ENCODE data around the gene GIT2.

The GIT2 gene

GRCh38 chr12:110004598-110004997 is 8.4 kb upstream of the GIT2 start (continued):
- TF ChIP-seq, protein P1, sequence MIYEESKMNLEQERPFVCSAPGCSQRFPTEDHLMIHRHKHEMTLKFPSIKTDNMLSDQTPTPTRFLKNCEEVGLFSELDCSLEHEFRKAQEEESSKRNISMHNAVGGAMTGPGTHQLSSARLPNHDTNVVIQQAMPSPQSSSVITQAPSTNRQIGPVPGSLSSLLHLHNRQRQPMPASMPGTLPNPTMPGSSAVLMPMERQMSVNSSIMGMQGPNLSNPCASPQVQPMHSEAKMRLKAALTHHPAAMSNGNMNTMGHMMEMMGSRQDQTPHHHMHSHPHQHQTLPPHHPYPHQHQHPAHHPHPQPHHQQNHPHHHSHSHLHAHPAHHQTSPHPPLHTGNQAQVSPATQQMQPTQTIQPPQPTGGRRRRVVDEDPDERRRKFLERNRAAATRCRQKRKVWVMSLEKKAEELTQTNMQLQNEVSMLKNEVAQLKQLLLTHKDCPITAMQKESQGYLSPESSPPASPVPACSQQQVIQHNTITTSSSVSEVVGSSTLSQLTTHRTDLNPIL (CRISPR knock-in tag; IDR thresholded peaks at IDR 0.05; ENCODE audit: low read depth): no peak

DNA sequence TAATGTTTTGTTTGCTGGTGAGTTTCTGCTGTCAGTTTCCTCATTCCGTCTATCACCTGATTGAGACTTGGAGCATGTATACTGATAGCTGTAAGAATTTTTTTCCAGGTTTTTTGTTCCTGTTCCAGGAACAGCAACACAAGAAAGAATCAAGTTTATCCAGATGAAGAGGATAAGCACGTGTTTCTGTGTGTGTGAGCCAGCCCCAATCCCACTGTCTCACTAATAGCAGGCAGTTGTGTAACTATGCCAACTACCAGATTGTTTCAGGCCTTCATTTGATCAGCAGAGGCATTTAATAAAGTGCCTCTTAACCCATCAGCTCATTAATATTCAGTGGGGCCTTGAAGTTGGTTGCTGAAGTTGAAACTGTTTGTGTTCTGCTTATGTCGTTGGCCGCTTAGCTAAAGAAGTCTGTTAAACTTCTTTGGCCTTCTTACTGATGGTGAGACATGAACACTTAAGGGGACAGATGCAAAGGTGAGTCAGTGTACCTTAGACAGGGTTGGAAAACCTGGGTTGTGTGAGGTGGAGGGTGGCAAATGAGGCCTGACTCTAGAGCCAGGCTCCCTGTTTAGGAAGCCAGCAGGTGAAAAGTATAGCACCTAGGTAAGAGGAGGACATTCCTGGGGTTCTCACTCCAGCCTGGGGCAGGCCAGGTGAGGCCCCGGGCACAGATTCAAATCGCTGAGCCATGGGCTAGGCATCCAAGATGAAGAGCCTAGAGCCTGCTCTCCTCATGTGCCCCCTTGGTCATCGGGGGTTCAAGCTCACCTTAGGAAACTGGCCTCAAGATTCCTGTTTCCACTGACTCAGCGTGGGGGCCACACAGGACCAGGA is 6.7 kb upstream of the GIT2 start:
- no peak for TF ChIP-seq GLIS3 (CRISPR knock-in tag; IDR thresholded peaks at IDR 0.05)
- TF ChIP-seq ARNTL (CRISPR knock-in tag; IDR thresholded peaks at IDR 0.05; ENCODE audit: borderline replicate concordance, low read depth): no peak
- TF ChIP-seq, protein P2, sequence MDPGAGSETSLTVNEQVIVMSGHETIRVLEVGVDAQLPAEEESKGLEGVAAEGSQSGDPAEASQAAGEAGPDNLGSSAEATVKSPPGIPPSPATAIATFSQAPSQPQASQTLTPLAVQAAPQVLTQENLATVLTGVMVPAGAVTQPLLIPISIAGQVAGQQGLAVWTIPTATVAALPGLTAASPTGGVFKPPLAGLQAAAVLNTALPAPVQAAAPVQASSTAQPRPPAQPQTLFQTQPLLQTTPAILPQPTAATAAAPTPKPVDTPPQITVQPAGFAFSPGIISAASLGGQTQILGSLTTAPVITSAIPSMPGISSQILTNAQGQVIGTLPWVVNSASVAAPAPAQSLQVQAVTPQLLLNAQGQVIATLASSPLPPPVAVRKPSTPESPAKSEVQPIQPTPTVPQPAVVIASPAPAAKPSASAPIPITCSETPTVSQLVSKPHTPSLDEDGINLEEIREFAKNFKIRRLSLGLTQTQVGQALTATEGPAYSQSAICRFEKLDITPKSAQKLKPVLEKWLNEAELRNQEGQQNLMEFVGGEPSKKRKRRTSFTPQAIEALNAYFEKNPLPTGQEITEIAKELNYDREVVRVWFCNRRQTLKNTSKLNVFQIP (CRISPR knock-in tag; IDR thresholded peaks at IDR 0.05; ENCODE audit: borderline replicate concordance, low read depth): no peak
- TF ChIP-seq ZFP3 (CRISPR knock-in tag; IDR thresholded peaks at IDR 0.05): no peak
- TF ChIP-seq ZC3H10 (CRISPR knock-in tag; IDR thresholded peaks at IDR 0.05): no peak
- TF ChIP-seq, protein P3, sequence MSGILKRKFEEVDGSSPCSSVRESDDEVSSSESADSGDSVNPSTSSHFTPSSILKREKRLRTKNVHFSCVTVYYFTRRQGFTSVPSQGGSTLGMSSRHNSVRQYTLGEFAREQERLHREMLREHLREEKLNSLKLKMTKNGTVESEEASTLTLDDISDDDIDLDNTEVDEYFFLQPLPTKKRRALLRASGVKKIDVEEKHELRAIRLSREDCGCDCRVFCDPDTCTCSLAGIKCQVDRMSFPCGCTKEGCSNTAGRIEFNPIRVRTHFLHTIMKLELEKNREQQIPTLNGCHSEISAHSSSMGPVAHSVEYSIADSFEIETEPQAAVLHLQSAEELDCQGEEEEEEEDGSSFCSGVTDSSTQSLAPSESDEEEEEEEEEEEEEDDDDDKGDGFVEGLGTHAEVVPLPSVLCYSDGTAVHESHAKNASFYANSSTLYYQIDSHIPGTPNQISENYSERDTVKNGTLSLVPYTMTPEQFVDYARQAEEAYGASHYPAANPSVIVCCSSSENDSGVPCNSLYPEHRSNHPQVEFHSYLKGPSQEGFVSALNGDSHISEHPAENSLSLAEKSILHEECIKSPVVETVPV (CRISPR knock-in tag; IDR thresholded peaks at IDR 0.05): no peak
- TF ChIP-seq ZFP30 (CRISPR knock-in tag; IDR thresholded peaks at IDR 0.05): no peak
- TF ChIP-seq ZNF70 (CRISPR knock-in tag; IDR thresholded peaks at IDR 0.05): no peak
- no peak for ATAC-seq

DNA sequence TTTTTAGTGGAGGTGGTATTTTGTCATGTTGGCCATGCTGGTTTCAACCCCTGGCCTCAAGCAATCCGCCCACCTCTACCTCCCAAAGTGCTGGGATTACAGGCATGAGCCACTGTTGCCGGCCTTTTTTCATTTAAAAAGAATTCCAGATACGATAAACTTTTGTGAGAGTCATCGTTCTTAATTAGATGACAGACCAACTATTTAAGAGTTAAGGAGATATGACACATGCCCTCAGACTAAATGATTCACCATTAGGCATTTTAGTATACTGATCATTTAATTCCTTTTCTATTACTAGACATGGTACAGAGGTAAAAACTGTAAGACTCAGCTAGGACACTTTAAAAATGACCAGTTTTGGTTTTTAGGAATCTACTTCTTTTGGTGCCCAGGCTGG is 5.4 kb upstream of the GIT2 start:
- no peak for TF ChIP-seq TSHZ2 (CRISPR knock-in tag; IDR thresholded peaks at IDR 0.05)
- TF ChIP-seq BACH2 (CRISPR knock-in tag; IDR thresholded peaks at IDR 0.05; ENCODE audit: borderline replicate concordance): no peak
- TF ChIP-seq ARNTL (CRISPR knock-in tag; IDR thresholded peaks at IDR 0.05; ENCODE audit: borderline replicate concordance, low read depth): no peak
- no peak for TF ChIP-seq ZC3H10 (CRISPR knock-in tag; IDR thresholded peaks at IDR 0.05)
- TF ChIP-seq ZFP3 (CRISPR knock-in tag; IDR thresholded peaks at IDR 0.05): no peak
- TF ChIP-seq ZNF70 (CRISPR knock-in tag; IDR thresholded peaks at IDR 0.05): no peak
- TF ChIP-seq OSR1 (CRISPR knock-in tag; IDR thresholded peaks at IDR 0.05): no peak
- TF ChIP-seq ISL1 (CRISPR knock-in tag; IDR thresholded peaks at IDR 0.05): peak; percentile 76; the same call in 1 of the 2 replicates
- TF ChIP-seq, protein P1 (CRISPR knock-in tag; IDR thresholded peaks at IDR 0.05; ENCODE audit: low read depth): peak; percentile 36; the same call in 1 of the 2 replicates
- no peak for TF ChIP-seq PPARA (CRISPR knock-in tag; IDR thresholded peaks at IDR 0.05; ENCODE audit: borderline replicate concordance)
- ATAC-seq: peak; percentile 63

- ATAC-seq: peak; percentile 3; the same call in 2 of the 3 replicates
- no peak for TF ChIP-seq BACH2 (CRISPR knock-in tag; IDR thresholded peaks at IDR 0.05; ENCODE audit: borderline replicate concordance)
- TF ChIP-seq ZNF565 (CRISPR knock-in tag; conservative IDR thresholded peaks at IDR 0.05; ENCODE audit: low read depth): no peak
- no peak for TF ChIP-seq PPARA (CRISPR knock-in tag; IDR thresholded peaks at IDR 0.05; ENCODE audit: borderline replicate concordance)
- TF ChIP-seq ZFP30 (CRISPR knock-in tag; IDR thresholded peaks at IDR 0.05): no peak
Measured at GRCh38 chr12:109999983-110000505, 3.9 kb upstream of the GIT2 start.

GRCh38 chr12:109999649-109999971 is 3.4 kb upstream of the GIT2 start:
- TF ChIP-seq CSDC2 (CRISPR knock-in tag; IDR thresholded peaks at IDR 0.05) (no peak), ZNF70 (CRISPR knock-in tag; IDR thresholded peaks at IDR 0.05) (no peak), SNAI2 (CRISPR knock-in tag; IDR thresholded peaks at IDR 0.05) (no peak), PPARA (CRISPR knock-in tag; IDR thresholded peaks at IDR 0.05; ENCODE audit: borderline replicate concordance) (no peak), BACH2 (CRISPR knock-in tag; IDR thresholded peaks at IDR 0.05; ENCODE audit: borderline replicate concordance) (no peak), OSR1 (CRISPR knock-in tag; IDR thresholded peaks at IDR 0.05) (no peak), ZNF8 (CRISPR knock-in tag; IDR thresholded peaks at IDR 0.05) (no peak)
- TF ChIP-seq, protein P3 (CRISPR knock-in tag; IDR thresholded peaks at IDR 0.05): no peak
- TF ChIP-seq, protein P1 (CRISPR knock-in tag; IDR thresholded peaks at IDR 0.05; ENCODE audit: low read depth): no peak
- ATAC-seq: no peak

Measured in SK-N-SH treated with all-trans-retinoic acid at 6 μM for 48 hours (cell line).